ENCODE results near the gene THOP1.

DNA sequence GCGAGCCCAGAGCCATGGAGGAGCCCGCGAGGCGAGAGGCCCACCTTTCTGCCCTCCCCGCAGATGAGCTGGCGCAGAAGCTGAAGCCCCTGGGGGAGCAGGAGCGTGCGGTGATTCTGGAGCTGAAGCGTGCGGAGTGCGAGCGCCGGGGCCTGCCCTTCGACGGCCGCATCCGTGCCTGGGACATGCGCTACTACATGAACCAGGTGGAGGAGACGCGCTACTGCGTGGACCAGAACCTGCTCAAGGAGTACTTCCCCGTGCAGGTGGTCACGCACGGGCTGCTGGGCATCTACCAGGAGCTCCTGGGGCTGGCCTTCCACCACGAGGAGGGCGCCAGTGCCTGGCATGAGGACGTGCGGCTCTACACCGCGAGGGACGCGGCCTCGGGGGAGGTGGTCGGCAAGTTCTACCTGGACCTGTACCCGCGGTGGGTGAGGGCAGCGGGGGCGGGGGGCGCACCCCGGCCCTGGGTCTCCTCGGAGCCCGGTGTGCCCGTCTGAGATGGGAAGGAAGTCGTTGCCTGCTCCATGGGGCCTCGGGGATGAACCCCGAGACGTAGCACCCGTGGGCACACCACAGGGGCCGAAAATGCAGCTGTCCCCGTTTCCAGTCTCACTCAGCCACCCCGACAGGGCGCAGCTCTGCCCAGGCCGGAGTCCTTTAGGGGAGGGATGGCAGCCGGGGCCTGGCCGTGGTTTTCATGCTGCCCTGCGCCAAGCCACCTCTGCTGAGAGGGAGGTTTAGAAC, 22.3 kb downstream of the THOP1 start:
- no peak for TF ChIP-seq POLR2A (IDR thresholded peaks at IDR 0.05; ENCODE audit: extremely low read depth, insufficient read length)
- TF ChIP-seq, protein P1, sequence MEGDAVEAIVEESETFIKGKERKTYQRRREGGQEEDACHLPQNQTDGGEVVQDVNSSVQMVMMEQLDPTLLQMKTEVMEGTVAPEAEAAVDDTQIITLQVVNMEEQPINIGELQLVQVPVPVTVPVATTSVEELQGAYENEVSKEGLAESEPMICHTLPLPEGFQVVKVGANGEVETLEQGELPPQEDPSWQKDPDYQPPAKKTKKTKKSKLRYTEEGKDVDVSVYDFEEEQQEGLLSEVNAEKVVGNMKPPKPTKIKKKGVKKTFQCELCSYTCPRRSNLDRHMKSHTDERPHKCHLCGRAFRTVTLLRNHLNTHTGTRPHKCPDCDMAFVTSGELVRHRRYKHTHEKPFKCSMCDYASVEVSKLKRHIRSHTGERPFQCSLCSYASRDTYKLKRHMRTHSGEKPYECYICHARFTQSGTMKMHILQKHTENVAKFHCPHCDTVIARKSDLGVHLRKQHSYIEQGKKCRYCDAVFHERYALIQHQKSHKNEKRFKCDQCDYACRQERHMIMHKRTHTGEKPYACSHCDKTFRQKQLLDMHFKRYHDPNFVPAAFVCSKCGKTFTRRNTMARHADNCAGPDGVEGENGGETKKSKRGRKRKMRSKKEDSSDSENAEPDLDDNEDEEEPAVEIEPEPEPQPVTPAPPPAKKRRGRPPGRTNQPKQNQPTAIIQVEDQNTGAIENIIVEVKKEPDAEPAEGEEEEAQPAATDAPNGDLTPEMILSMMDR (IDR thresholded peaks at IDR 0.05; ENCODE audit: low read depth, low read length): no peak

Measured in NB4 (cell line).